Adrenal gland (tissue), 5 donors: ENCODE data around the gene UBE2O.

Experiments
- CTCF ChIP-seq, 6 experiments: fragments of 450-650 bp in 4 of 6; fragments of 200-600 bp in 2 of 6; sonication (generic) in 1 of 6; IDR thresholded peaks; 1 replicate in 5 of 6; 2 replicates in 1 of 6; pipeline versions ENCODE4 v1.5.1 to v1.8.0; 2016 to 2021; ENCODE audit warnings: antibody characterized with exemption in 6 of 6, mild to moderate bottlenecking in 2 of 6, moderate library complexity in 1 of 6
- POLR2A ChIP-seq, 2 donors: fragments of 450-650 bp; IDR thresholded peaks; one replicate each; pipeline ENCODE4 v1.6.1; 2017; ENCODE audit warnings: antibody characterized with exemption in 2 of 2, mild to moderate bottlenecking in 2 of 2, moderate library complexity in 1 of 2
- donor health status: DM: no; HTN: no; CAD: no.

GRCh38 chr17:76453431-76453743, 435 bp upstream of the UBE2O start:
- TF ChIP-seq CTCF (IDR thresholded peaks at IDR 0.05) (peak in 1 of 6 experiments; percentile 6), POLR2A (IDR thresholded peaks at IDR 0.05) (no peak)
